ENCODE results near the gene COMT. TPM values are rescaled to one million over a fixed set of nuclear protein-coding genes. Genes with fewer than 3 reads are reported as not detected.
"Not testable (repeated sequence)": the region's sequence is repeated elsewhere in the genome, so short reads cannot be mapped to it uniquely, and the experiment has no call there.

Gene COMT
- total RNA-seq, 4 donors from 2014 or later = 88.9 to 175 (median 108) TPM

DNA sequence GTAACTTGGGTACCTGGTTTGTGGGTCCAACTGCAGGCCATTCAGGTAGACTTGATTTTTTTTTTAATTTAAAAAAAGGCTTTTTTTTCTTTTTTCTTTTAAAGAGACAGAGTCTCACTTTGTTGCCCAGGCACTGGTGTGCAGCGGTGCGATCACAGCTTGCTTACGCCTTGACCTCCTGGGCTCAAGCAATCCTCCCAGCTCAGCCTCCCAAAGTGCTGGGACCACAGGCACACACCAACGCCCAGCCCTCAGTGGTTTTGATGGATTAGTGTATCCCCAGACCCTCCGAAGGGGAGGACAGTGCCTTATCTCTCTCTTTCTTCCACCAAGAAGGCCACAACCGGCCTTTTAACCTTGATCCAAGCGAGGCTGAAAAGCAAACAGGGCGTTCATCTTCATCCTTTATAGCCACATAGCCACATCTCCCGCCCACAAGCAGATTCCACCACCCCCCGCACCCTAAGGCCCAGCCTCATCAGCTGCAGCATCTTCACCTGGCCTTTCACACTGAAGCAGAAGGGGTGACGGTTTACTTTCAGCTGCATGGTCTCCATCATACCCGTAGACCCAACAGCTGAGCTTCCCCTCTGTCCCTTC is 17.6 kb upstream of the COMT start:
- H3K4me3 ChIP-seq = no peak overlapping the region
- no peaks in the 10 kb centered on the region for H3K9me3 ChIP-seq
- no peak overlapping the region for H3K27ac ChIP-seq
- TF ChIP-seq POLR2A (IDR thresholded peaks at IDR 0.05) (no peak), CTCF (IDR thresholded peaks at IDR 0.05) (no peak)
- no peaks in the 10 kb centered on the region for H3K36me3 ChIP-seq
- intact Hi-C loops (cut with DNase I; ENCODE audit: low total_unique reads) = no loop called here
- DNase-seq = no peak
- no peaks in the 10 kb centered on the region for H3K27me3 ChIP-seq
- H3K4me1 ChIP-seq = no peaks in the 10 kb centered on the region

GRCh38 chr22:19926028-19926427 is 15.5 kb upstream of the COMT start:
- not testable (repeated sequence) for H3K4me3 ChIP-seq, H3K9me3 ChIP-seq

DNA sequence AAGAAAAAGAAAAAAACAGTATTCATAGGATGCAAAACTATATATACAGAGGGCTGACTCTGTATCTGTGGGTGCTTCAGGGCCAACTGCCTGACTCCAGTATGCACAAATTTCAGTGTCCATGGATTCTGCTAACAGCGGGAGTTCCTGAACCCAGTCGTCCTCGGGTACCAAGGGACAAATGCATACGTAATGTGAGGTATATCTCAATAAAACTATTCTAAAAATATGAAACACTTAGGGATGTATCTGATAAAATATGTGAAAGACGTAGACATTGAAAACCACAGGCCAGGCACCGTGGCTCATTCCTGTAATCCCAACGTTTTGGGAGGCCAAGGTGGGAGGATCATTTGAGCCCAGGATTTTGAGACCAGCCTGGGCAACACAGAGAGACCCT is 13.9 kb upstream of the COMT start:
- Histone ChIP-seq H3K4me1 (no peaks in the 10 kb centered on the region), H3K27ac (no peak overlapping the region), H3K27me3 (no peaks in the 10 kb centered on the region), H3K36me3 (no peaks in the 10 kb centered on the region), H3K4me3 (no peak overlapping the region), H3K9me3 (no peaks in the 10 kb centered on the region)
- no peak for TF ChIP-seq POLR2A (IDR thresholded peaks at IDR 0.05)
- TF ChIP-seq CTCF (IDR thresholded peaks at IDR 0.05) = no peak
- no peak for DNase-seq
- intact Hi-C loops (cut with DNase I; ENCODE audit: low total_unique reads) = no loop called here

More at GRCh38 chr22:19926028-19926427, 15.5 kb upstream of the COMT start:
- H3K4me1 ChIP-seq; DNase-seq; H3K27ac ChIP-seq; H3K36me3 ChIP-seq; intact Hi-C loops (cut with DNase I; ENCODE audit: low total_unique reads); H3K27me3 ChIP-seq: not testable (repeated sequence)

DNA sequence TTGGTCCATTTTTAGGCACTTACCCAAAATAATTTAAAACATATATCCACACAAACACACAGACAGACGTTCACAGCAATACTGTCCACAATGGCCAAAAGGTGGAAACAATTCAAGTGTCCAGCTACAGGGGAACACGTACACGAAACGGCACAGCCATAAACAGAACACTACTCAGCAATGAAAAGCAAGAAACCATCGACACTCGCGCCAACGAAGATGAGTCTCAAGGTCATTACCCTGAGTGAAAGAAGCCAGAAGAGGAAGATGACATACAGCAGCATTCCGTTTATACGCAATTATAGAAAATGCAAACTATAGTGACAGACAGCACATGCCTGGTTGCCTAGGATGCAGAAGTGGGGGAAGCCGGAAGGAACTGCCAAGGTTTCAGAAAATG is 13.4 kb upstream of the COMT start:
- H3K36me3 ChIP-seq = no peaks in the 10 kb centered on the region
- H3K27me3 ChIP-seq = no peaks in the 10 kb centered on the region
- intact Hi-C loops (cut with DNase I; ENCODE audit: low total_unique reads) = no loop called here
- H3K9me3 ChIP-seq = no peaks in the 10 kb centered on the region
- no peak for DNase-seq
- H3K4me1 ChIP-seq = no peaks in the 10 kb centered on the region
- TF ChIP-seq POLR2A (IDR thresholded peaks at IDR 0.05) (no peak), CTCF (IDR thresholded peaks at IDR 0.05) (no peak)
- H3K4me3 ChIP-seq = no peak overlapping the region
- H3K27ac ChIP-seq = no peak overlapping the region

GRCh38 chr22:19929586-19930550 is 11.7 kb upstream of the COMT start:
- no peak overlapping the region for H3K4me3 ChIP-seq
- intact Hi-C loops (cut with DNase I; ENCODE audit: low total_unique reads) = no loop called here

More at GRCh38 chr22:19929586-19930550, 11.7 kb upstream of the COMT start:
- Histone ChIP-seq H3K36me3 (no peaks in the 10 kb centered on the region), H3K27me3 (no peaks in the 10 kb centered on the region), H3K4me1 (no peaks in the 10 kb centered on the region), H3K9me3 (no peaks in the 10 kb centered on the region), H3K27ac (no peak overlapping the region)
- no peak for DNase-seq
- no peak for TF ChIP-seq POLR2A (IDR thresholded peaks at IDR 0.05)
- no peak for TF ChIP-seq CTCF (IDR thresholded peaks at IDR 0.05)
